Lower leg skin (tissue), 4 donors: Measurements from ENCODE around the gene LZTS2. TPM values are rescaled to one million over a fixed set of nuclear protein-coding genes. Genes with fewer than 3 reads are reported as not detected.
A peak's percentile ranks its signal among the peaks of the same experiment; 100 is the strongest.

ENCODE experiments used
- DNase-seq, 2 donors: peaks; one replicate each; pipeline ENCODE4 v3.0.0-alpha.2; 2019; ENCODE audit warnings: low spot score in 2 of 2
- H3K4me3 ChIP-seq: fragments of 200-600 bp; sonication (generic); 2 replicates; pipeline ENCODE4 v1.5.1; 2017; ENCODE audit warnings: mild to moderate bottlenecking, low read depth; ENCODE audit not compliant: poor library complexity, severe bottlenecking
- POLR2A ChIP-seq, 2 donors: fragments of 450-650 bp; IDR thresholded peaks; one replicate each; pipeline ENCODE4 v1.6.1; 2016 to 2017; ENCODE audit warnings: antibody characterized with exemption in 2 of 2, mild to moderate bottlenecking in 1 of 2, moderate library complexity in 1 of 2
- WGBS, 2 donors: methylation state at CpG; one replicate each; pipeline ENCODE4 v1.1.5; 2018; 5-methylcytosine and 5-hydroxymethylcytosine counted together
- intact Hi-C: fragments of 100-400 bp; cut with DNase I; formaldehyde crosslinking; loops from one replicate; pipeline ENCODE4 v1.15.0; 2023; ENCODE audit warnings: low total_unique reads
- total RNA-seq, 4 donors: library from RNA; depleted of rRNA; stranded (reverse); fragments of >200 nt; gene quantifications; one replicate each; pipeline ENCODE4 v1.1.0, GENCODE V29; 2016
- TF ChIP-seq, protein P1 (sequence below), 3 donors: fragments of 450-650 bp; IDR thresholded peaks; one replicate each; pipeline ENCODE4 v1.5.1; 2016; ENCODE audit warnings: antibody characterized with exemption in 3 of 3, mild to moderate bottlenecking in 3 of 3, moderate library complexity in 2 of 3

LZTS2 gene
- total RNA-seq, 4 donors from 2014 or later, result 58.9 to 81.4 (median 71.2) TPM

GRCh38 chr10:100966887-100967286, 32.7 kb upstream of the LZTS2 start:
- 73 to 80% methylated on average over 2 of the region's 2 CpGs for WGBS, 2 donors
- no peak overlapping the region for H3K4me3 ChIP-seq
- no peak for DNase-seq
- intact Hi-C loops, result no loop called here
- TF ChIP-seq, protein P1, sequence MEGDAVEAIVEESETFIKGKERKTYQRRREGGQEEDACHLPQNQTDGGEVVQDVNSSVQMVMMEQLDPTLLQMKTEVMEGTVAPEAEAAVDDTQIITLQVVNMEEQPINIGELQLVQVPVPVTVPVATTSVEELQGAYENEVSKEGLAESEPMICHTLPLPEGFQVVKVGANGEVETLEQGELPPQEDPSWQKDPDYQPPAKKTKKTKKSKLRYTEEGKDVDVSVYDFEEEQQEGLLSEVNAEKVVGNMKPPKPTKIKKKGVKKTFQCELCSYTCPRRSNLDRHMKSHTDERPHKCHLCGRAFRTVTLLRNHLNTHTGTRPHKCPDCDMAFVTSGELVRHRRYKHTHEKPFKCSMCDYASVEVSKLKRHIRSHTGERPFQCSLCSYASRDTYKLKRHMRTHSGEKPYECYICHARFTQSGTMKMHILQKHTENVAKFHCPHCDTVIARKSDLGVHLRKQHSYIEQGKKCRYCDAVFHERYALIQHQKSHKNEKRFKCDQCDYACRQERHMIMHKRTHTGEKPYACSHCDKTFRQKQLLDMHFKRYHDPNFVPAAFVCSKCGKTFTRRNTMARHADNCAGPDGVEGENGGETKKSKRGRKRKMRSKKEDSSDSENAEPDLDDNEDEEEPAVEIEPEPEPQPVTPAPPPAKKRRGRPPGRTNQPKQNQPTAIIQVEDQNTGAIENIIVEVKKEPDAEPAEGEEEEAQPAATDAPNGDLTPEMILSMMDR (IDR thresholded peaks at IDR 0.05), result no peak
- no peak for TF ChIP-seq POLR2A (IDR thresholded peaks at IDR 0.05)

GRCh38 chr10:100967332-100967731, 32.3 kb upstream of the LZTS2 start:
- intact Hi-C loops, result no loop called here
- H3K4me3 ChIP-seq, result no peak overlapping the region
- TF ChIP-seq POLR2A (IDR thresholded peaks at IDR 0.05), result no peak
- TF ChIP-seq, protein P1 (IDR thresholded peaks at IDR 0.05), result no peak
- 85 to 91% methylated on average over 2 of the region's 2 CpGs for WGBS, 2 donors
- DNase-seq, result no peak

DNA sequence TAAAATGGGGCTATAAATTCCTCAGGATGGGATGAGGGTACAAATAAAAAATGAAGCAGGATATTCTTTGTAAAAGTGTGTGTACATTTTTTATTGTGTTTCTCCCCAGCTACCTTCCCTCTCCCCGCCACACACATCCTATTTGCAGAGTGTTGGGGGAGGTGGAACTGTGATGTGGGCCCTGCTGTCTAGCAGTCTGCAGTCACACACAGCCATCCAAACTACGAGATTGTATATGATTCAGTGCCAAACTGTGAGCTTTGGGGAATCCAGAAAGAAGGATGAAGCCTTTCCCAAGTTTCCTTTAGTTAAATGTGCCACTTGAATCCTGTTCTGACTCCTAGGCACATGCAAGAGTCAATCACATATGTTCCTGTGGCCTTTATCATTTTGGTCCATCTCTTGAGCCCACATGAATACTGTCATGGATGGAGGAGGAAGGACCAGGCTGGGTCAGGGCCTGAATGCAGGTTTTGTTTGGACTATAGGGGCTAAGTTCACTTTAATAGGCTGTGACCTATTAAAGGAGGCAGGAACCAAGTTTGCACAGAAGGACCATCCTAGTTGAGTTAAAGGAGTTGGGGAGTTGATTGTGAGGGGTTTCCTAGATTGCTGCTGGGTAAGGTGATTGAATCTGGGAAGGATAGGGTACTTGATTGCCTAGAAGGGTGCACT, 31.4 kb upstream of the LZTS2 start:
- TF ChIP-seq, protein P1 (IDR thresholded peaks at IDR 0.05), result no peak
- no peak for TF ChIP-seq POLR2A (IDR thresholded peaks at IDR 0.05)
- no peak for DNase-seq
- WGBS, 2 donors, result 82 to 96% methylated on average over 2 of the region's 2 CpGs
- intact Hi-C loops, result no loop called here
- no peak overlapping the region for H3K4me3 ChIP-seq

DNA sequence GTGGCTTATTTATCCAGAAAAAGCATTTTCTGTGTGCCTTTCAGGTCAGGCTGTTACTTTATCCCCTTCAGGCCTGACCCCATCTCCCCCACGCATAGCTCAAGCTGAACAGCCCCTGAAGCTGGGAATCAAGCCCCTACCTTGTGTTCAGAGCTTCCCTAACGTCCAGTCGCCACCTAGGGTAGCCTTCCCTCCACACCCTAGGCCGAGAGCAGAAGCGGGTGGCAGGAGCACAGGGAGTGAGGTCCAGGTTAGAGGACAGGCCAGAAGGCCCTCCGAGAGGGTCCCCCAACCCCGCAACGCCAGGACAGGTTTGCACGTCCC, 30.8 kb upstream of the LZTS2 start:
- TF ChIP-seq, protein P1 (IDR thresholded peaks at IDR 0.05), result no peak
- TF ChIP-seq POLR2A (IDR thresholded peaks at IDR 0.05), result no peak
- DNase-seq, result no peak
- intact Hi-C loops, result no loop called here
- no peak overlapping the region for H3K4me3 ChIP-seq
- 24 to 31% methylated on average over 9 of the region's 9 CpGs for WGBS, 2 donors

DNA sequence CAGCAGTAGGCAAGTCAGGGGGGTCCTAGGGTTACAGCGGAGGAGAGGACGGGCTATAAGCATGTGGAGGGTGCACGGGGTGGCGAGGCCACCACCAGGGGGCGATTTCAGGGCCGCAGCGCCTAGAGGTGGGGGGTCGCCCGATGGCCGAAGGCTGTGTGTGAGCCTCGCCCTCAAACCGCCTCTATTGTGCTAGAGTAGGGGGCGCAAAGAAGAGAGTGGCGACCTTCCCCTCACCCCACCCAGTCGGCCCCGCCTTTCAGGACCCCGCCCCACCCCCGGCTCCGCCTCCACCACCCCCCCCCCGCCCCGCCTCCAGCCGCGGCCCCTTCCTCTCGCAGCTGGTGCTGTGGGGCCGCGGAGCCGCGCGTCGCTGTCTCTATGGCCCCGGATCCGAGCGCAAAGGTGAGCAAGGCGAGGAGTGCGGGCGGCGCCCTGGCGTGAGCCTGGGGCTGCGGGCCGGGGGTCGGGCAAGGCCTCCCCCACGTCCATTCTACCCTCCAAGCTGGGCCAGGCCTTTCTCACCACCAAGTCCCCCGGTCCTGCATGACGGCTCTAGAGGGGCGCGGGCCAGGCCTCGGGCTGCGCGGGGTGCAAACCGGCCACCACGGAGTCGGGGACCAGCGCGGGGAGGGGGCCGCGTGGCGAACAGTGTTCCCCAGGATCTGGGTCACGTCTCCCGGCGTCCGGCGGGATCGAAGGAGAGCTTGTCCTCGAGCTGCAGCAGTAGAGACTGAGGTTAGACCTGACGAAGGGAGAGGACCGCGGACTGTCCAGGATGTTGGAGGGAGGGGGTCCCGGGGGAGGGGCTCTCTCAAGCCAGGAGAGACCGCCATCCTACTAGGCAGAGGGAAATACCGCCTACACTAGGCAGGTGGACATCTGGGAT, 30.2 kb upstream of the LZTS2 start, which contains the start of gene SEMA4G:
TSS of gene SEMA4G (plus strand) at position 318 of the 889 bp plus-strand sequence. CDS start 3,409 bp downstream, outside the sequence.
- DNase-seq, result peak in 1 of 2 donors; percentile 90
- intact Hi-C loops, result no loop called here
- TF ChIP-seq POLR2A (IDR thresholded peaks at IDR 0.05), result no peak
- WGBS, 2 donors, result 3 to 4% methylated on average over 43 to 67 of the region's 70 CpGs
- H3K4me3 ChIP-seq, result peak within 1 kb of the TSS; percentile 43
